Measurements from ENCODE around the gene PSMB9.
"Not testable (repeated sequence)": the region's sequence is repeated elsewhere in the genome, so short reads cannot be mapped to it uniquely, and the experiment has no call there.

DNA sequence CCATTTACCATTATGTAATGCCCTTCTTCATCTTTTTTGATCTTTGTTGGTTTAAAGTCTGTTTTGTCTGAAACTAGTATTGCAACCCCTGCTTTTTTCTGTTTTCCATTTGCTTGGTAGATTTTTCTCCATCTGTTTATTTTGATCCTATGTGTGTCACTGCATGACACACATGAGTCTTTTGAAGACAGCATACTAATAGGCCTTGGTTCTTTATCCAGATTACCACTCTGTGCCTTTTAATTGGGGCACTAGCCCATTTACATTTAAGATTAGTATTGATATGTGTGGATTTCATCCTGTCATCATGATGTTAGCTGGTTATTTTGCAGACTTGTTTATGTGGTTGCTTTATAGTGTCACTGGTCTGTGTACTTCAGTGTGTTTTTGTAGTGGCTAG, 48.6 kb upstream of the PSMB9 start:
- TF ChIP-seq, protein P1, sequence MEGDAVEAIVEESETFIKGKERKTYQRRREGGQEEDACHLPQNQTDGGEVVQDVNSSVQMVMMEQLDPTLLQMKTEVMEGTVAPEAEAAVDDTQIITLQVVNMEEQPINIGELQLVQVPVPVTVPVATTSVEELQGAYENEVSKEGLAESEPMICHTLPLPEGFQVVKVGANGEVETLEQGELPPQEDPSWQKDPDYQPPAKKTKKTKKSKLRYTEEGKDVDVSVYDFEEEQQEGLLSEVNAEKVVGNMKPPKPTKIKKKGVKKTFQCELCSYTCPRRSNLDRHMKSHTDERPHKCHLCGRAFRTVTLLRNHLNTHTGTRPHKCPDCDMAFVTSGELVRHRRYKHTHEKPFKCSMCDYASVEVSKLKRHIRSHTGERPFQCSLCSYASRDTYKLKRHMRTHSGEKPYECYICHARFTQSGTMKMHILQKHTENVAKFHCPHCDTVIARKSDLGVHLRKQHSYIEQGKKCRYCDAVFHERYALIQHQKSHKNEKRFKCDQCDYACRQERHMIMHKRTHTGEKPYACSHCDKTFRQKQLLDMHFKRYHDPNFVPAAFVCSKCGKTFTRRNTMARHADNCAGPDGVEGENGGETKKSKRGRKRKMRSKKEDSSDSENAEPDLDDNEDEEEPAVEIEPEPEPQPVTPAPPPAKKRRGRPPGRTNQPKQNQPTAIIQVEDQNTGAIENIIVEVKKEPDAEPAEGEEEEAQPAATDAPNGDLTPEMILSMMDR (IDR thresholded peaks at IDR 0.05) = not testable (repeated sequence)
- not testable (repeated sequence) for TF ChIP-seq POLR2A (IDR thresholded peaks at IDR 0.05)
